ENCODE results near the gene FAF1.
"Not testable (repeated sequence)": the region's sequence is repeated elsewhere in the genome, so short reads cannot be mapped to it uniquely, and the experiment has no call there.

FAF1 gene
- 57.0 to 87.5 (median 66.3) reads per million in 4 donors for total RNA-seq

DNA sequence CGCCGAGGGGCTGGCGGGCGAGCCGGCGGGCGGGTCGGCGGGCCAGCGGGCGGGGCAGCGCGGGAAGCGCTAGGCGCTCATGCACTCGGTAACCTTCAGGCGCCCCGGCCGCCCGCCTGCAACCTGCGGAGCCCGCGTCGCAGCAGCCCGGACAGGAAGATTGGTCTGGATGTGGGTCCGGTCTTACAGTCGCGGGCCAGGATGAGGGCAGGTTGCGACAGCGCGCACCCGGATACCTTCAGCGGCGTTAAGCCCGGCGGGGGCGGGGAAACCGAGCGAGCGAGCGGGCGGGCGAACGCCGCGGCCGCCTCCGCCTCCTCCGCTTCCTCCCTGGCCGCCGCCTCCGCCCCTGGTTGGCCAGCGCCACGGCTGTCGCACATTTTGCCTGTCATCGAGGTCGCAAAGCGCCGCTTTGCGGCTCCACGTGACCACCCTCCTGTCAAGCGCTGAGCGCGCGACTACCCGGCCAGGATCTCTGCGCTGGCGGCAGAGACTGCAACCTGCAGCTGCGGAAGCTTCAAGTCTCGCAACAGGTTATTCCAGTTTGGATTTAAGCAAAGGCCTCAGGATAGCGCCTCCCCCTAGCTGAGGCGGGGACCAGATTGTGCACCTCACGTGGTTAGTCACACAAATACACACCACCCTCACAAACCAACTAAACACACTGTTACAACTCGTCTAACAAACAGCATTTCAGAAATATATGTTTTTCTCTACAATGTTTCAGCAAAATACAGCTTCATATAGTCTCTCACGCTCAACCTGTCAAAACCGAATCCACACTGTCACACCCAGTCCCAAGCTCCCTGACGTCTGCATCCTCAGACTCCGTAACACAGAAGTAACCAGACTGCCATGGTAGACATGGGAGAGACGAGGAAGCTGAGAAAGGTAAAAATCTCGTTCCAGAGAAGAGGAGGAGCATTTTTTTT is at the start of gene FAF1:
FAF1 (minus strand) TSS at position 355 of the 932 bp plus-strand sequence. CDS start 456 bp downstream, outside the sequence.
- peak; percentile 93 to 98 (median 96) for DNase-seq

DNA sequence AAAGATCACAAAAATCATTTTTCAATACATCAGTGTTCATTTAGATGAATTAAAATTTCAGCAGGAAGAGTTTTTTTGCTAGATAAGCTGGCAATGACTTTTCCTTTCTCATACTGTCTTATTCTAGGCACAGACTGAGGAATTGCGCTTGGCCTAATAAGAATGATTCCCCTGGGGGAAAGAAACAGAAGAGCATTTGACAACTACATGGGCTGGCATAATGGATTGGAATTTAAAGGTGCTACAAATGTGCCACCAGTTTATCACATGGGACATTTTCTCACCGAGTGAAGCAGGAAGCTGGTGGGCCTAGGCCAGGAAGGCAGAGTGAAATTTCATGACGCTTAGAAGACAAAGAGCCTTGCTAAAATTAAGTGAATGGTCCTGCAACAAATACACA is 49.3 kb upstream of the FAF1 start:
- no peak for DNase-seq

DNA sequence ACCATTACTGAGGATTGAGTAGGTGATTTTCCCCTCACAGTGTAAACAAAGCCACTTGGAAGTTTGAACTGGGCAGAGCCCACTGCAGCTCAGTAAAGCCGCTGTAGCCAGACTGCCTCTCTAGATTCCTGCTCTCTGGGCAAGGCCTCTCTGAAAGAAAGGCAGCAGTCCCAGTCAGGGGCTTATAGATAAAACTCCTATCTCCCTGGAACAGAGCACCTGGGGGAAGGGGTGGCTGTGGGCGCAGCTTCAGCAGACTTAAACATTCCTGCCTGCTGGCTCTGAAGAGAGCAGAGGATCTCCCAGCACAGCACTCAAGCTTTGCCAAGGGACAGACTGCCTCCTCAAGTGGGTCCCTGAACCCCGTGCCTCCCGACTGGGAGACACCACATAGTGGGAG is 45.5 kb upstream of the FAF1 start:
- peak in 1 of 5 donors; percentile 13 for DNase-seq

DNA sequence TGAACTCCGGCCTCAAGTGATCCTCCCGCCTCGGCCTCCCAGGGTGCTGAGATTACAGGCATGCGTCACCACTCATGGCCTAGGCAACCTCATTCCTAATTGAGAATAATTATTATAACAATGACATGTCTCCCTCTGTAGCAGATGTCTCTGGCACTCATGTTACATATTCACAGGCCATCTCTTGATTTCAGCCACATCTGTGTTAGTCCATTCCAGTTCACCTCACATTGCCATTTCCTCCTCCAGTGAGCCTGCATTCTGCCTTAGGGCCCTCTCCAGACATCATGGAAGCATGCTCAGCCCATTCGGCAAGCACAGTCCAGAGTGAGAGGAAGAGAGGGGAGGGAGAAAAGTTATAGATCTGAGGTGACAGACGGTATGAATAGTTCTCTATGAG is 42.4 kb upstream of the FAF1 start:
- no peak for DNase-seq

DNA sequence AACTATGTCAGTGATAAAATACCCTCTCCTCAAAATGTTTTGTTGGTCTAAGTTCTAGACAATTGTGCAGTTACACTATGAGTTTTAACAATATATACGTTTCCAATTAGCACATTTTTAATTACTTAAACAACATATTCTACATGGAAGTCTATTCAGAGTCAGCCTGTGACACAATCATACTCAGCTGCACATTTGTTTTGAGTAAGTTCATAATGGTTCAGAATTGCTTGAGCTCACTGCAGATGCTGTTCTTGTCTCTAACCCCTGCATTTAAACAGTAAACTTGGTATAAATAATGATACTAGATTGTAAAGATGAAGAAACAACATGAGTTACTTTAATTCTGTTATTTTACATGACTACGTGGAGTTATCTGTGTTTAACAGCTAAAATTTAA is 40.6 kb upstream of the FAF1 start:
- no peak for DNase-seq

DNA sequence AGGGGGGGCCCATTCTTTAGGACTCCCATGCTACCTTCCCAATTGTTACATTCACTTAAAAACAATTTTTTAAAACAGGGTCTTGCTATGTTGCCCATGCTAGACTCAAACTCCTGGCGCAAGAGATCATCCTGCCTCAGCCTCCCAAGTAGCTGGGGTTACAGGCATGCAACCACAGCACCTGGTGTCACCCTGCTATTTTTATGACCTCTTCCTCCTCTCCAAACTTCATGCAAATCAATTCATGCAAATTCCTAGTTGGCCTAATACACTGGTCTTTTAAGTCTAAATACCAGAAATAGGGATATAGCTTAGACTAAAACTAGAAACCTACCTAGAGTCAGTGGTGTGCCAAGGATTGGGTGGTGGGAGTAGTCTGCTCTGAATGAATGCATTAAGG is 40.1 kb upstream of the FAF1 start:
- DNase-seq: no peak

DNA sequence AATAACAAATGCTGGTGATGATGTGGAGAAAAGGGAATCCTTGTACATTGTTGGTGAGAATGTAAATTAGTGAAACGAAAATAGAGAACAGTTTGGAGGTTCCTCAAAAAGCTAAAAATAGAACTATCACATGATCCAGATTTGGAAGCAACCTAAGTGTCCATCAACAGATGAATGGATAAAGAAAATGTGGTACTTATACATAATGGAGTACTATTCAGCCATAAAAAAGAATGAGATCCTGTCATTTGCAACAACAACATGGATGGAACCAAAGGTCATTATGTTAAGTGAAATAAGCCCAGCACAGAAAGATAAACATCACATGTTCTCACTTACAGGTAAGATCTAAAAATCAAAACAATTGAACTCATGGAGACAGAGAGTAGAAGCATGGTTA is 39.3 kb upstream of the FAF1 start:
- not testable (repeated sequence) for DNase-seq

DNA sequence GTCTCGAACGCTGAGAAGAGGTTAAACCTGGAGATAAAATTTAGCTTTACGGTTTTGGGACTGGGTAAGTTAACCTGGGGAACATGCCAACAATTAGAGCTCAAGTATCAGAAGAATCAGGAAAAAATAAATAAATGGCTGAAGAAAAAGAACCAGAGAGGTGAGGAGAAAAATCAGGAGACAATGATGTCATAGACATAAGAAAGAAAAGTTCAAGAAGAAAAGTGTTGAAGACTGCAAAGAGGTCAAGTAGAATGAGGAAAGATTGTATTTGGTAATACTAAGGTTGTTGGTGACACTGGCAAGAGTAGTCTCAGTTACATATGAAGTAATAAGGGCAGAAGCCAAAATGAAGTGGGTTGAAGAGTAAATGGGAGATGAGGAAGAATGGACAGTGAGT is 36.0 kb upstream of the FAF1 start:
- no peak for DNase-seq

DNA sequence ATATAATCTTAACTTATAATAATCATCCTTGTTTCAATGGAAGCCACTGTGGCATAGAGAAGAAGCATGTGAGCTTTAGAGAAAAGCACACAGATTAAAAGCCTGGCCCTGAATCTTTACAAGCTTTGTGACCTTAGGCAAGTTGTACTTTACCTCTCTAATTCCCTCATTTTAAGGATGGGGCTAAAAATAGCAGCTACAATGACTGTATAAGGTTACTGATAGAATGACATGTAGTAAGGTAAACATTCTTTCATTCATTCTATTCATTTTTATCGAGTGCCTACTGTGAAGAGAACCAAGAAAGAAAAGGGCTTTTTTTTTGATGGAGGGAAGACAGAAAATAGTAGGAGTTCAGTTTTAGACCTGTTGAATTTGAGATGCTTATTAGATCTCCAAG is 35.6 kb upstream of the FAF1 start:
- no peak for DNase-seq

DNA sequence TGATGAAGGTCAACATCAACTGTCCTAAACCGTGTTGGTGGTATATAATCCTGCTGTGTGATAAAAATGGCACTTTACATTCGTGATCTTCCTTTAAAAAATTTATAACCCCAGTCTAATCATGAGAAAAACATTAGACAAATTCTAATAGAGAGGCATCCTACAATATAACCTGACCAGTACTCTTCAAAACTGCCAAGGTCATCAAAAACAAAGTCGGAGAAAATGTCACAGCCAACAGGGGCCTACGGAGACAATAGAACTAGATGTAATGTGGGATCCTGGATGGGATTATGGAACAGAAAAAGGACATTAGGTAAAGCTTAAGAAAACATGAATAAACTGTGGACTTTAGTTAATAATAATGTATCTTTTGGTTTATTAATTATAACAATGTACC is 34.9 kb upstream of the FAF1 start:
- DNase-seq: no peak

DNA sequence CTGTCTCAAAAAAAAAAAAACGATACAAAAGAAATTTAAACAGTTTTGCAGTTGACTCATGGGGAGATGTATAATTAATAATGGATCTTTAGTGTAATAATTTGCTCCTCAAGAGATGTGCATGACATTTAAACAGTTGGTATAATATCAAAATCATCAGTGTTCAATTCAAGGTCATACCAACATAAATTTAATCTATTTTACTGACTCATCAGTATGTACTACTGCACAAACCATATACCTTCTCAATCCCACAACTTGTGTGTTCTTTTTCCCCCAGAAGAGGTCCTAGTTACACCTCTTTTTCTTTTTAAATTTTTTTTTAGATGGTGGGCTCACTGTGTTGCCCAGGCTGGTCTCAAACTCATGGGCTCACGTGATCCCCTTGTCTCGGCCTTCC is 33.6 kb upstream of the FAF1 start:
- DNase-seq: no peak

DNA sequence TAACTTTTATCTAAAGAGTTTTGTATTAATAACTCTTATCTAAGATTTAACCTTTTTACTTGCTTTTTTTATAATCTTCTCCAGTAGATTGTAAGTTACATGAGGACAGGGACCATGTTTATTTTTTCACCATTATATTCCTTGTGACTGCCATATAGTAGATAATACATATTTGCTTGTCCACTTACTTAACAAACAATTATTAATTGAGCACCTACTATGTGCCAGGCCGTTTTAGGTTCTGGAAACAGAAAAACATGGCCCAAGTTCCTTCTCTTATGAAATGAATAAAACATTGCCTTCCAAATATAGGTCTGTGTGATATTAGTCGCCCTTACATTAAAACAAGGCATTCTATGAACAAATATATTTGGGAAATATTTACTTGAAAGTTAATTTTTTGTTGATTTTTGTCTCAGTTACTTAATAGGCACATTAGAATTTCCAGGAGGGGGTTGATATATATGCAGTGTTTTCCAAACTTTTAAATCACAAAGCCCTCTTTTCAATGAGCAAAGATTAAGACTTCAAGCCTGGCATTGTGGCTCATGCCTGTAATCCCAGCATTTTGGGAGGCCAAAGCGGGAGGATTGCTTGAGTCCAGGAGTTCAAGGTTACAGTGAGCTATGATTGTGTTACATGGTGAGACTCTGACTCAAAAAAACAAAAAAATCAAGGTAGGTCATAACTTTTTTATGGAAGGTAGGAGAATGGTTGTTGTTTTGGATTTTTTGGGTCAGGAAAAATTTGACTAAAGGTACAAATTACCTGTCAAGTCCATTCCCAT is 32.7 kb upstream of the FAF1 start:
- DNase-seq: no peak

DNA sequence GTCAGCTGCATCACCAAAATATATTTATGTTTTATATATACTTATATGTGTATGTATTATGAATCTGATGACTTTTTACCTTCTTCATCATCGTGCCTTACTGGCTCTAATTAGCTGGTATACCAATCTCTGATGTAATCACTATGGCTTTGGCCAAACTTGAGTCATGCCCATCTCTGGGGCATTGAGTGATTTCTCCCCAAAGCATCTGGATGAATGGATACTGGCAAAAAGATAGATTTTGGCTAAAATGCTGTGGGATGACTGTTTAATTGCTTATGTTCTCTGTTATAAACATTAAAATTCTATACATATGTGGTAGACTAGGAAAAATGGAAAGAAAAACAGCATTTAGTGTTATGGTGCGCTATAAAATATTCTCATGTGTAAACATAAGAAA is 29.6 kb upstream of the FAF1 start:
- no peak for DNase-seq

DNA sequence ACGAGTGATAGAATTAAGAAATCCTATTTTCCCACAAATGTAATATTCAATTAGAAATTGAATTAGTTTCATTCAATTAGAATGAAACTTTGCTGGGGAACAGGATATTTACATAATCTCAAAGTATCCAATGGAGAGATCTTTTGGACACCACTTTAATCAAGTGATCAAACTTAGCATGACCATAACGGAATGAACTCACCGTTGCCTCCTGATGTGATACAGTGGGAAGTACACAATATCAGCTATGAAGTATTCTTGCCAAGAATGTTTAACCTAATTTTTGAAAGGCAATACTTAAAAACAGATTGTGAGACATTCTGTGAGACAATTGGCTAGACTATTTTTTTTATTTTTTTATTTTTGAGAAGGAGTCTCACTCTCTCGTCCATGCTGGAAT is 26.6 kb upstream of the FAF1 start:
- DNase-seq: no peak

DNA sequence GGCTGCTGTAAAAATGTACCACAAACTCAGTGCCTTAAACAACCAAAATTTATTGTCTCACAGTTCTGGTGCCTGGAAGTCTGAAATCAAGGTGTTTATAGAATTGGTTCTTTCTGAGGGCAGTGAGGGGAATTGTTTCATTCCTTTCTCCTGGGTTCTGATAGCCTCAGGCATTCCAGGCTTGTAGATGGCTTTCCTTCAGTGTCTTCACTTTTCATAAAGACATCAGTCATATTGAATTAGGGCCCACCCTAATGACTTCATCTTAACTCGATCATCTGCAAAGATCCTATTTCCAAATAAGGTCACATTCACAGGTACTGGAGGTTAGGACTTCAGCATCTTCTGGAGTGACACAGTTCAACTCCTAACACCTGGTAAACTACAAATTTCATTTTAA is 25.0 kb upstream of the FAF1 start:
- DNase-seq: no peak

DNA sequence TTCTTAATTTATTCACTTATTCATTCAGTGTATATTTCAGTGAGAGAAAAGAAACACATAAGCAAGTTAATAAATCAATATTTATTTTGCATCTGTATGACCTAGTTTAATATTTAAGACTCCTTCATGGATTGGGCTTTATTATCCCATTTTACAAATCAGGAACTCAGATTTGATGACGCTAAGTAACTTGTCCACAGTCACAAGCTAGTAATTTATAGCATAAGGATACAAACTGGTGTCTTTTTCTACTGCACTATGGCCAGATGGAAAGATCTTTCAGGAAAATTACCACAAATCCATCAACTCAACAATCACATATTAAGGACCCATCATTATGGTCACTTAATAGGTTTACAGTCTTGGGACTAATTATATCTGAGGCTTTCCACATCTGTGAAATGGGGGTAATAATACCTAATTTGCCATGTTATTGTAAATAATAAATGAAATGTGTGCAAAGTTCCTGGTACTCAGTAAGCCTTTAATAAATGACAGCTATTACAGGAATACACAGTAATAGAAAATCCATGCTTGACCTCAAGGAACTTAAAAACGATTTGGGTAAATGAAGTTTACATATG is 23.2 kb upstream of the FAF1 start:
- no peak for DNase-seq

DNA sequence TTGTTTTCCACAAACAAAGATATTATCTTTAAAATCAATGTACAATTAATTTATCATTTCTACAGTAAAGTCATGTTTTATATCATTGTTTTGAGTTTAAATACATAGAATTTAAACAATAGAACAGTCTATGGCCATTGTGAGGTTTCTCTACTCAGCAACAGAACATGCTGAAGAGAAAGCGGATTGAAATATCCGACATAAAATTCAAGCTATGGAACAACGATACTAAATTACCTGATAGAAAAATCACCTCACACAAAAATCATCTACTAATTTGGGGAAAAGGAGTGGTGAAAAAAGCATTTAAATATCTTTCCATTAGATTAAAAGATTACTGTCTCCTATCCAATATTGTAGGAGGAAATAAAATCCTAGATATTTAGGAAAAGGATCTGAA is 22.5 kb upstream of the FAF1 start:
- no peak for DNase-seq

DNA sequence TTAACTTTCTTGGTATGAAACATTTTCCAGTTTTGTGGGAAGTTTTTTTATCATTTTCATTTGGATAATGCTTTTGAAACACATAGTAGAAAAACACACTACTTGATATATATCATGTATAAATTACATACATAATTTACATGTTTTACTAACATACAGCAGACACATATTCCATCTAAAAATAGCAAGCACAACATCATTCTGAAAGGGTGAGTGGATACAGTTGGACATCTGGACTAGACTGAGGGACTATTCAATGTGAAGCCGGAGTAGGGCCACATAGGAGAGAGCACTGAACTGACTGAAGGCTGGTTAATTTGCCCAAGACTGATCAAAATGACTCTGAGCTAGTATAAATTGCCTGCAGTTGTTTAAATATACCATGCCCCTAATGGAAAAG is 21.7 kb upstream of the FAF1 start:
- DNase-seq: no peak

DNA sequence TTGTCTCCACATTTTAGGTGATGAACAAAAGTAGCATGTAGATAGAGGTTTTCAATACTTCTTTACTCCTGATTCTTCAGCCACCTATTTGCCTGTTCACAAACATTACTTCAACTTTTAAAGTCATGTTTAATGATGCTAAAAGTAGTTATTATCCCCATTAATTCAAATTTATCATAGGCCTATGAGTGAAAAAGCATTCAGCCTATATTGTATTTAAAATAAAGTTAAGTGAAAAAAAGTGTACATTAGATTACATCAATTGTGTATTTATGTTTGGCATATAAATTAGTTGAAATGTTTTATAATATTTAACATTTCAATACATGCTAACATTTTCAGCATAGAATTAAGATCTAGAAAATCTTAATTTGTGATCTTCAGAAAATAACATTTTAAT is 20.4 kb upstream of the FAF1 start:
- DNase-seq: no peak

DNA sequence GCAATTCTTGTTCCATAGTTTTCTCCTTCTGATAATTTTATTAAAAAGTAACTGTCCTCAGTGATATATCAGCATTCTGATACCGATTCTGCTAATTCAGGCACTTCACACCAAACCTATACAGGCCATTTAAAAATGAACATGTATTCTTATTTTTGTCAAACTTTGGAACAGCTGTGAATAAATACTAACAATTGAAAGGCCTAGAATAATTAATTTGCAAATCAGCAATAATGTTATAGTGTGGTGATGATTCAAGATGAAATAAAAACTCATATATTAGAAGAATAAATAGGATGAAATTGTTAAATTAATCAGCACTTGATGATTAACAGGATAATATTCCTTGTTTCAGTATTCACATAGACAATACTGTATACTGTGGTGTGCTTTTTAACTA is 19.9 kb upstream of the FAF1 start:
- no peak for DNase-seq

DNA sequence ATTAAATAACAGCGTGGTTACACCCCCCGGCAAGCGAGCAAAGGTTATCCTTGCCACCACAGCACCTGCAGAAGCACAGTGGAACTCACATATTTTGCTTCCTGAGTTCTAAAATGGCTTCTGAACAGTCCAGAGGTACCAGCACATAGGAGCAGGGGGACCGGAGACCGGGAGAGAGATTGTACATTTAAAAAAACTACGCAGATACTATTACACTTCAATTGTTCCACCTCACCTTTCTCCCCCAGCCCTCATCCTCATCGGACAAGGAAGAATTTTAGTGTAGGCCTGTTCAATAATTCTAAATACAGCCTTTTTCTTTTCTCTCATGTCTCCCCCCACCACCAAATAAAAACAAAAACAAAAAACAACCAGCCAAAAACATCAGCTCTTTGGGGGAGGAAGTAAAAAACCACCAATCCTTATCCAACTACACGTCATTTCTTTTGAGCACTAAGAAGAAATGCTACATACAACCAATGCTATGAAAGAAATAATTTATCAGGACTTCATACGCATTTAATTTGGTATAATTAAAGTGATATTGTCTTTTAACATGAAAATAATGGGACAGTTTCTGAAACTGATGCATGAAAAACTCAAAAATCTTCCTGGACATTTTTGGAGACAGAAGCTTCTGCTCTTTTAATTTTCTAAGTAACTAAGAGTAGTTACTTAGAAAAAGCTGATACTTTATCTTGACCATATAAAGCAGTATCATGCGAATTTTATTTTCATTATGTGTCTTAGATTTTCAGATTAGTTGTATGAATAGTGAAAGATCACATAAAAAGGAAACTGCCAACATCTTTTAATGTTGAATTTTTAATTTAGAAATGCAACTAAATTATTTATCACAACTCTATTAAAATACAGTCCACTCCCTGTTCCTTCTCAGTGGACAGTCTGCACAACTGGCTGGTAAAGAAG is 19.1 kb upstream of the FAF1 start:
- DNase-seq: peak in 1 of 5 donors; percentile 2

DNA sequence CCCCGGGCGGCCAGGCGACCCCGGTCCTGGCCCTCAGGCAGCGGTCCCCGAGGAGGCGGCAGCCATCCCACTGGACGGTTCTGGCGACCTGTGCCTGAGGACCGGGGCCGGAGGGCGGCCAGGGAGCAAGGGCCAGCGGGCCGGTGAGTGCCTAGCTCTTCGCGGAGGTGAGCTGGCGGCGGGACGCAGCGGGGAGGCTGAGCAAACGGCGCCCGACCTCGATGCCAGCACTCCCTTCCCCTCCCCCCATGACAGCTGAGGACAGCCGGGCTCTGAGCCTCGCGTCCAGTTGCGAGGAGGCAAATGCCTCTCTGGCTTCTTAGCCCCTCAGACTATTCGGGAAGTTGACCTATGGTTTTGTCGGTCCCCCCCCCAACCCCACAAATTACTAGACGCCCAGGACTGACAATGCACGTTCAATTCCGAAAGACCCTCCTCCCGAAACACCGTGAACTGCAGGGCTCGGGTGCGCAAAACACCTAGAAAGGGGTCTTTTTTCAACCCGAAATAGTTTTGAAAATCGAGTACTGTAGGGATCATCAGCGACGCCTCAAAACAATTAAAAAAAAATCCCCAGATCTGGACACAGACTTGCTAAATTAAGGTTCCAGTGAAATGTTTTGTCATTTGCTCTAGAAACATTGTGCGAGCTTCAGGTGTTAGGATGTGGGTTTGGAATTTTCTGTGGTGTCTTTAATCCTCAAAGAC is 18.2 kb upstream of the FAF1 start:
- peak in 3 of 5 donors; percentile 9 to 20 (median 18) for DNase-seq
